DMS114 treated with DMSO at 0.1 percent for 48 hours (cell line): ENCODE measurements around the gene AKAP13.

Experiments
- DNase-seq: peaks from one replicate; lab custom pipeline; 2025; ENCODE audit not compliant: unreplicated experiment; lab: John Stamatoyannopoulos, UW

The AKAP13 gene

DNA sequence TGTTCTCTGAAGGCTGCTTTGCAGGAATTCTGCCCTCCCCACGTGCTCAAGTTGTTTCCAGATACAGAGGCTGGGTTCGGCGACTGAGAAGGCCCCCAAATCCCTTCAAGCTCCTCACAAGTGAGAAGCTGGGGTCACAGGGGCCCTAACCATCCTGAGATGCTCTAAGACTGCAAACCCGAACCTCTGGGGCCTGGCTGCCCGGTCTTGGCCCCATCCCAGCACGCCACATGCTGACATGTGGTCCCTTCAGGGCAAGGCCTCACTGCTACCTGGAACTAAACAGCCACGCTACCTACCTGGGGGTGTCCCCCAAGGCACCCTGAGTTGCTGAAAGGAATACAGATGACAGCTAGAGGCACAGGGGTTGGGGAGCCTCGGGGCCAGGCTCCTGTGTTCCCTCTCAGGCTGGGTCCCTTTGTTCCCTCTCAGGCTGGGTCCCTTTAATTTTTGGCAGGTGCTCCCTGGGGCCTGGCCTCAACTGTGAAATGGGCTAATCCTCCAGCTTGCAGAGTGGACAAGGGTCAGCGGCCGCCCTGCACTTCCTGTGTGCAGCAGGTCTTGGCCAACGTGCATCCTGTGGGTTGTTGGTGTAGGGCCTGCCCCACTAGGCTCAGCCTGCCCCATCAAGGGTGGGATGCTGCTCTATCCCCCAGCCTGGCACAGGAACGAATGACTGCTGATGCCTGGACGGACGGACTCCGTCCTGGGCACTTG, 381.8 kb downstream of the AKAP13 start:
- no peak for DNase-seq

DNA sequence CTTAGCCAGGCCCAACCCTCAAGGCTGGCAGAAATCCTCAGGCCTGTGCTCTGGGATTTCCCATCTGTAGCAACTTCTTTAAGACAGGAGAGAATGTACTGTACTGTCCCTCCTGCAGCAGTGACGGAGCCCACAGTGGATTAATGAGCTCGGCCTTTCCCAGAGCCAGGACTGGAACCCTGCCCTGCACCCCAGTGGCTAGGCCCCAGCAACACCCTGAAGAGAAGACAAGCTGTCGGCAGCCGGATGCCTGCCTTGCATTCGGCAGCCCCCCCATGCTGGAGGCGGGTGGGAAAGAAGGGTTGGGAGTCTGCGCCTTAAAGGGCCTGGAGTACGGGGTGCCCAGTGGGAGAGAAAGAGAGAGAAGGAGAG, 382.3 kb downstream of the AKAP13 start:
- no peak for DNase-seq

DNA sequence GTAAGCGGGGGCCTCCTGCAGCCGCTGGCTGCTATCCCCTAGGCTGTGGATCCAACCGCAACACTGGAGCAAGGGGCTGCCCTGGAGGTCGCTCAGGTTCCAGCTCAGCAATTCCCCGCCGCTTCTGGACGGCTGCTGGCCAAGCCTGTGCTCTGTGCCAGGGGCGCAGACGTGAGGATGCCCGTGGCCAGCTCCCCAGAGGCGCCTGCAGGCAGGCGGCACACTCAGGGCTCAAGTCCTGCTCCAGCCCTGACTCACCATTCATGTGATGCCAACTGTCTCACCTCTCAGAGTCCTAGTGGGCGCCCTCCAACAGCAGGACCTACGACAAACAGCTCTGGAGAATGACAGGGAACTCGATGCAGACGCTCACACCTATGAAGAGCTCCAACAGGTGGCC, 382.8 kb downstream of the AKAP13 start:
- DNase-seq, result no peak

DNA sequence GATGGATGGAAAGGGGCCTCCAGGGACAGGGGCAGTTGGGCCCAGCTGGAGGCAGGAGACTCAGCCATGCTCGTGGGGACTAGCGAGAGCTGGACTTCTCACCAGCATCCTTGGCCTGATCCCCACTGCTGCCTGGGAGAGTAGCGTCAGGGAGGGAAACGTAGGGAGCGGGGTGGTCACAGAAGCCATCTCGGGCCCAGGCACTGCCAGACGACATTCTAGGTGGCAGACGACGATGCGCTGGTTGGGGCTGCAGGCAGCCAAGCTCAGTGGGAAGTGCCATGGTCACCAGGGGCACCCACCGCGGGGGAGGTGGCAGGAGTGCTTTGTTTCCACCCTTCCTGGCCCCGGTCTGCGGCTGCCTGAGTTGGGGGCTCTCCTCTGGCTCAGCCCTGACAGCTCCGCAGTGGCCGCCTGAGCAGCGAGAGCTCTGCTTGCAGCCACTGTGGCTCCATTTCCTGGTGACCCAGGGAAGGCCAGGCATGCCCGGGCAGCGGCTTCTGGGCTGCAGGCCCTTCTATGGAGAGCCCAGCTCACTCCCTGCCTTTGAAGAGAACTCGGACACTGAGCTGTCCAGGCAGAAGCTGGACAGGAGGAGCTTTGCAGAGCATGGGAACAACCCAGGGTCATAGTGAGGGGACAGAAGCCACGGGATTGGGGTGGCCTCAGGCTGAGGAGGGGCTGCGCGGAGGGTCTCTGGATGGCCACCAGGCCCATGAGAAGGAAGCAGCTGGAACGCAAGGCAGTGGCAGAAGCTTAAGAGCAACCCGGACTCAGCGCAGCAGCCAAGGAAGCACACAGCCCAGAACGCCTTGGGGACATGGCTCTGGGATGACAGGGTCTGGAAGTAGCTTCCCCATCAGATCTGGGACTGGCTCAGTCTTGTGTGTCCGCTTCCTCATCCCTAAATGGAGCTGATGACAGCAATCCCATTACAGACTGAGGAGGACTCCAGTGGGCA, 383.6 kb downstream of the AKAP13 start:
- DNase-seq, result no peak

DNA sequence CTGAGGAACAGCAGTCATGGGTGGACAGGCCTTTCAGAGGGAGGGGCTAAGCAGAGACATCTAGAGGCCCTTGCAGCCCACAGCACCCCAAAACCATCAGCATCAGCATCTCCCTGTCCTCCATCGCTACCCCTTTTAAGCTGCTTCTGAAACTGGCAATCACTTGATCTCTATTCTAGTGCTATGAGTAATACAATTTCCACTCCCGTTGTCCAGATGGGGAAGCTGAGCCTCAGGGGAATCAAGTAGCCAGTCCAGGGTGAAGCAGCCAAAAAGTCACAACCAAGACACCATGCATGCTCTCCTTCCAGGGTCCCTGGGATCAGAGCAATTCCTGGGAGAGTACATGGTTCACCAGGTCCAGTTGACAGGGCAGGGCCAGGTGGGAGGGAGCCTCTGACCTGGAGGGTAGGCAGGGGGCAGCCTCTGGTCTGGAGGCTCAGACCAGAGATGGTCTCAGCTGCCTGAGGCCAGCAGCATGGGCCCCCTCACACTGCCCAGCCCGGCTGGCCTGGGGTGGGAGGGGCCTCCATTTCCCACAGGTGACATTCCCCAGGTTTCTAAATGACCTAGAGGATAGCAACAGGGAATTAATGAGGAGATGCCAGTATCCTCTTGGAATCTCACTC, 384.4 kb downstream of the AKAP13 start:
- DNase-seq, result no peak

DNA sequence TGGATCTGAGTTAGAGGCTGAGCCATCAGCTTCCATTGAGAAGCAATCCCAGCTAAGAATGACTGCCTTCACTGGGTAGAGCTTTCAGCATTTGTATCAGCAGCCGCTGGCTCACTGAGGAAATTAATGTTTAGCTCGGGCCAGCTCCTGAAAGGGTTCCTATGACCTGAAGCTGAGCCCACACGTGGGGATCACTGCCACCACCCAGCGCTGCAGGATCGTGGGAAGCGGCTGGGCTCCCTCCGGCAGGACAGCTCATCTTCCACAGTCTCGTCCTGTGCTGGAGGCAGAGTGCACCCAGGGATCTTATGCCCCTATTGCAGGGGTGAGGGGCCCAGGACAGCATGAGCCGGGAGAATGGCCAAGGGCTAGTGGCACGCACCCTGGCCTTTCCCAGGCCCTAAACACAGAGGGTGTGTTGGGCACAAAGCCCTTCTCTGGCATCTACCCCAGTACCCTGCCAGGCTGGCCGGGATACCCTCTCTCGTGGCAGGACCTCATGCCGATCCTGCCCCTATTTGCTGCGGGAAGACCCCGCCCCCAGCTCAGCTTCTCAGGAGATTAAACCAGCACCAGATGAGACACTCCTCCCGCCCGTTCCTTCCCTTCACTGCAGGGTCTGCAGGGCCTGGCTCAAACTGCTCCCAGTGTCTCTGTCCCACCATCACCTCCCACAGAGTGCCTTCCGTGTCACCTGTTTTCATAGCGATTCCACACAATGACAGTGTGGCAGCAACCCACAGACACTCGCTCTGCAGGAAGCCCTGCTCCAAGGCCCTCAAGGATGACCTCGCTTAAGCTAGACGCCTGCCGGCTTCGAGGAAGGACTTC, 385.8 kb downstream of the AKAP13 start:
- DNase-seq, result no peak

DNA sequence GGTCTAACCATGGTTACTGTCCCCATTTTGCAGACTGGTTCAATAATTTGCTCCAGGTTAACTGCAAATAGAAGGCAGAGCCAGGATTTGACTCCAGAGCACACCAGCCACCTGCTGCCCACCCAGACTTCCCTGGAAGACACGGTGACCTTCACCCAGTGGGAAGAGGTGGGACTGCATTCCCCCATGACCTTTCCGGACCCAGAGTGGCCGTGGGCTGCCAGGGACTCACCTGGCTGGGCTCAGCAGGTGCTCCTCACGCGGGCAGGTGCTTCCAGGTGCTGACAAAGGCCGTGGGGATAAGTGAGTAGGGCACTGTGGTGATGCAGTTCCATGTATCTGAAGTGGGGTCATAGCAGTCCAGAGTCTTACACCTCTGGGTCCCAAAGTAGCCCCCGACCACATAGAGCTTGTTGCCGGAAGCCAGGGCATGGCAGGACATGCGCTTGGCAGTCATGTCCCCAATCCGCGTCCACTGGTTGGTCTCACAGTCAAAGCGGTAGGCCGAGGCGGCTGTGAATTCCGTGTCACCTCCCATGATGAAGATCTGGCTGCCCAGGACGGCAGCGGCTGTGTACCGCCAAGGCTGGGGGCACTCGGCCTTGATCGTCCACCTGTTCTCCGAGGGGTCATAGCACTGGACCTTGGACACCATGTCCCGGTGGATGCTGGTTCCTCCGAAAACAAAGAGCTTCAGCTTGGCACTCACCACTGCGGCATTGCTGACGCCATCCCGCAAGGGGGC, 387.6 kb downstream of the AKAP13 start:
- no peak for DNase-seq

DNA sequence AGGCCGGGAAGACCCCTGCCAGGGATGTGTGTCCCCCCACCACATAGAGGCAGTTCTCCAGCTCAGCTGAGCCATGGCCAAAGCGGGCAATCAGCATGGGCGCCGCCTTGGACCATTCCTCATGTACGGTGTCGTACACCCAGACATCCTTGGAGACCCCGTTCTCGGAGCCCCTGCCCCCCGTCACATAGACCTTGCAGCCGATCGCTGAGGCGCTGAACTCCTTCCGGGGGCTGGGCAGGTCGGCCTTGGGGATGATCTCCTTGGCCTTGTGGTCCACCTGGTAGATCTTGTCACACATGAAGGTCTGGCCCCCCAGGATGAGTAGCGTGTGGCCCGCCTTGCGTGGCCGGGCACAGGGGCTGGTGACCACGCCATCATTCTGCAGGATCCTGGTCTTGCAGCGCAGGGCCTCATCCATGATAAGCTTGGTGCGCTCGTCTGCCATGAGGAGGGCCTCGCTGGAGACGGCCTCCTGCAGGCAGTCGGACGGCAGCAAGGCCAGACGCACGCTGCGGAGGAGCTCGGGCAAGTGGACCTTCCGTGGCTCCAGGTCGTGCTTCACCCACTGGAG, 388.3 kb downstream of the AKAP13 start:
- no peak for DNase-seq

DNA sequence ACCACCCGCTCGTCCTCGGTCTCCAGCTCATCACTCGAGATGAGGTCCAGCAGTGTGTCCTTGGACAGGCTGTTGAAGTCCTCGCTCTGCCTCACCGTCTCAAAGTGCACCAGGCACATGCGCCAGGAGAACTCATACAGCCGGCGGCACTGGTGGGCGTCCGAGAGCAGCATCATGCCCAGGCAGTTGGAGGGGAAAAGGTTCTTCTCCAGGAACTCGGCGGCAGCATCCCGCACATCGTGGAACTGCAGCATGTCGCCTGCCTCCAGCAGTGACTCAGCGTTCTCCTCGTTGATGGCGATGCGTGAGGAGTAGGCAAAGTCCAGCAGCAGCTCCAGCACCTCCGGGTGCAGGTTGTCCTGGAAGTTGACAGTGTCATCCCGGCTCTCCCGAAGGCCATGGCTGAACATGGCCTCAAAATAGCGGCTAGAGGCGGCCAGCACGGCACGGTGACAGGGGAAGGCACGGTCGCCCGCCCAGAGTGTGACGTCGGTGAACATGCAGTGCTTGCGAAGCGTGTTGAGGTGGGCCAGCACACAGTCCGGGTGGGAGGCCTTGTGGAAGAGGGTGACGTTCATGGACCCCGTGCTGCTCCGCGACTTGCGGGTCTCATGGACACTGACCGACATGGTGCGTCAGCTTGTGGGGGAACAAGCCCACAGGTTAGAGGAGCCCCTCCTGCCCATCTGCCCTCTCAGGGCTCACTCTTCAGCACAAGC, 388.9 kb downstream of the AKAP13 start:
- no peak for DNase-seq

DNA sequence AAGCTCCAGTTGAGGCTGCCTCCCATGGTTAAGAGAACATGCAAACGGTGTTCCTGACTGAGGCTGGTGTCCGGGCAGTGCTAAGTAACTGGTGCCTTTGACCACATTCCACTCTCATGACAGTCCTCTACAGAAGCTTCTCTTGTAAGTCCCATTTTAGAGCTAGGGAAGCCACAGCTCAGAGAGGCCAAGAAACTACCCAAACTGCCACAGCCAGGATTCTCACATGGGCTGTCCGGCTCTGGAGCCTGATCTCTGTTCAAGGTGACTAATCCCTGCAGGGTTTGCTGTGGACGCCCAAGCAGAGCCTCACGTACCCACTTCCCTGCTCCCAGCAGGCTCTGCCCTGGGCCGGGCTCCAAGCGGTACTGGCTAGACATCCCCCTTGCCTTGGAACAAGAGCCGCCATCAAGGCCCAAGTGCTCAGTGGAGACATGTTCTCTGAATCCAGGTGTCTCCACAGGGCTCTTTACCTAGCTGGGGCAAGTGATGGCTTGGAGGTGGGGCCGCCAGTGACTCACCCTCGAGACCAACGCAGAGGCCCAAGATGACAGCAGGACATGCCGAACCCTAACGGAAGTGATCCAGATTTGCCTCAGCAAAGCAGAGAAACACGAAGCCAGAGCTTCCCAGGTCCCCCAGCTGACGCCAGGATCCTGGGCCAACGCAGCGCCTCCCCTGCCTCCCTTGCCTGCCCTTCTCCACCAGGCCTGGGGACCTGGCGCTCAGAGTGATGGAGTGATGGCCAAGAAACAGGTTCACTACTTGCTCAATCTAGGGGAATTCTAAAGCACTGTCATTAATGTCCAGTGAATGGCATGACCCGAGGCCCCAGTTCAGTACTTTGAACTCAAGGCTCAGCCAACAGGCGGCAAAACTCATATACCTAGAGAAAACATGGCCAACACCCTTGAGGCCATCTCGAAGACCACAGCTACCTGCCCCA, 390.0 kb downstream of the AKAP13 start:
- no peak for DNase-seq

DNA sequence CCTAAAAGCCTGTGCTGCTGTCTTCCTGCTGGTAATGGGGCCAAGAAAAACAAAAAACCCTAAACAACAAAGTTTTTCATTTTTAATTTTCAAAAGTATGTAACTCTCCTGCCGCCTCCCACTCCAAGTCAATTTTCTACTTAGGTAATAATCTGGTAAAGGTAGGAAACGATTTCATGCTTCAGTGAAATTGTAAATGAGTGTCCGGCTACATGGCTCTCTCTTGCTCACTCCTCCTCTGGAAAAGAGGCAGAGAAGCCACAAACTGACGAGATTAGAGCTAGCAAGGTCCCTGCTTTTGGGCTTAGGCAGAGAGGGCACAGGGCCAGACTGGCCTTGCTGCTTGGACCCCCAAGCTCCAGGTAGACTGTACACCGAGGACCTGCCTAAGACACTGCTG, 390.9 kb downstream of the AKAP13 start:
- DNase-seq, result no peak

DNA sequence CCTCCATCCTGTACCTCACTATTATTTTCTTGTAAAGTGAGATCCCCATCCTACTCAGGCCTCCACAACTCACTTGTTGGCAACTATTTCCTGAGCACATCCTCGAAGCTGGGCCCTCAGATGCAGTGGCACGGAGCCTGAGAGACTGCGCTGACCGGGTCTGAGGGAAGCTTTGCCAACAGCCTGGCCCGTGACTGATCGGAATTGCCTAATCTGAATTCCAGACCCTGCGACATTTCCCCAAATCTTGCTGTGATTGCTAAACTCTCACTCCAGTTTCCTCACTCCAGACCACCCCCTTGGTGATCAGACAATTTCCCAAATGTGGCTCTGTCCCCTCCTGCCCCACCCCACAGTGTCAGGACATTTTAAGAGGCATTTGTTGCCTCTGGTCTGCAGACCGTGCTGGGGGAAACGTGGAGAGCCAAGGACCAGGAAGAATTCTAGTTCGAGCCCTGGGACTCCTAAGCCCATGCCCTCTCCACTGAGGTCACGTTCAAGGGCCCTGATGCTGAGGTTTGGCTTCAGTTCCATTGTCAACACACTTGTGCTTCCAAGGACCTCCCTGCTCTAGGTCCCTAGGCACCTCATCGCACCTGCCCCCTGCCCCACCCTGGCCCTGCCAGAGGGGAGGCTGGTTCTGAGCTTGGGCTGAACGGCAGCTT, 391.5 kb downstream of the AKAP13 start:
- no peak for DNase-seq

DNA sequence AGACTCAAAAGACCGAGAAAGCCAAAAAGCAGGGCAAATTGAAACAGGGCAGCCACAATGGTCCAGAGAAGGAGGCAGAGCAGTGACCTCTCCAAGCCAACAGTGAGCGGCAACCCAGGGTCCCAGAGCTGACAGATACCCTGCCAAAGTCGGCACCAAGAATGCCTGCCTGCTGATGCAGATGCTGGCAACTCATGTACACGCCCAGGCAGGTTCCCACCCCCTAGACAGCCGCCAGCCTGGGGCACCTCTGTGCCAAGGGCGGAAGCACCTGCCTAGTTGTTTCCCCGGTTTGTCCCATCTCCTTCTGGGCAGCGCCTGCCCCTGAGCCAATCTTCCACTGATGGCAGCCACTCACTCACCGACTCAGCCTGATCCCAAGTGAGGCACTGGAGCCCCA, 392.3 kb downstream of the AKAP13 start:
- DNase-seq, result no peak

DNA sequence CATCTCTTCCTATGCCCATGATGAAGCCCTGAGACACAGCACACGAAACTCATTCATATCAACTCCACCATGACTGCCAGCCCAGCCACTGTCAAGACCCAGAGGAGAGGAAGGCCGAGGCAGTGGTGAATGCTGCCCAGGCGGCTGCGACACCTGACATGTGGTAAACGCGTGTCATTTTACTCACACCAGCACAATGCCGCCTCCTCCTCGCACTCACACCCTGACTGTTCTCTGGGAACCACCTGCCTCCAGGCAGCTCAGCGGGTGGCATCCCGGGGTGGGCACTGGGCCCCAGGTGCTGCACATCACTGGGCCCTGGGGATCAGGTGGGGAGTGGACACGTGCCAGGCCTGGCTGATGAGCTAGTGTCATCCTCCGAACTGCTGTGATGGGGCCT, 392.8 kb downstream of the AKAP13 start:
- DNase-seq, result no peak

DNA sequence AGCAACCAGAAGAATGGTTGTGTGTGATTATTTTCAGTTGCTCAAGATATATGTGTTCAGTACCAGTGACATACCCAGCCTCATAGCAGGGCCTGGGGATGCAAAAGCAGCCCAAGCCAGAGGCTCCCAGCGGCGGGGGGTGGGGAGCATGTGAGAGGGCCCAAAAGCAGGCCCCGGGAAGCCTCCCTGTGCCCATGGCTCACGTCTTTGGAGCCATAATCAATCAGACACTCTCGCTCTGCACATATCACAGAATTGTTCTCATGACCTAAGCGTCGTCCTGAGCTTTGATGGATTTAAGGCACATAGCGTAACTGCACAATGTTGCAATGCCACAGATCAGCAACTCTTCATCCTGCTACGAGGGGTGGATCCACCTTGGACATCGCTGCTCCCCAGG, 393.6 kb downstream of the AKAP13 start:
- DNase-seq, result no peak

DNA sequence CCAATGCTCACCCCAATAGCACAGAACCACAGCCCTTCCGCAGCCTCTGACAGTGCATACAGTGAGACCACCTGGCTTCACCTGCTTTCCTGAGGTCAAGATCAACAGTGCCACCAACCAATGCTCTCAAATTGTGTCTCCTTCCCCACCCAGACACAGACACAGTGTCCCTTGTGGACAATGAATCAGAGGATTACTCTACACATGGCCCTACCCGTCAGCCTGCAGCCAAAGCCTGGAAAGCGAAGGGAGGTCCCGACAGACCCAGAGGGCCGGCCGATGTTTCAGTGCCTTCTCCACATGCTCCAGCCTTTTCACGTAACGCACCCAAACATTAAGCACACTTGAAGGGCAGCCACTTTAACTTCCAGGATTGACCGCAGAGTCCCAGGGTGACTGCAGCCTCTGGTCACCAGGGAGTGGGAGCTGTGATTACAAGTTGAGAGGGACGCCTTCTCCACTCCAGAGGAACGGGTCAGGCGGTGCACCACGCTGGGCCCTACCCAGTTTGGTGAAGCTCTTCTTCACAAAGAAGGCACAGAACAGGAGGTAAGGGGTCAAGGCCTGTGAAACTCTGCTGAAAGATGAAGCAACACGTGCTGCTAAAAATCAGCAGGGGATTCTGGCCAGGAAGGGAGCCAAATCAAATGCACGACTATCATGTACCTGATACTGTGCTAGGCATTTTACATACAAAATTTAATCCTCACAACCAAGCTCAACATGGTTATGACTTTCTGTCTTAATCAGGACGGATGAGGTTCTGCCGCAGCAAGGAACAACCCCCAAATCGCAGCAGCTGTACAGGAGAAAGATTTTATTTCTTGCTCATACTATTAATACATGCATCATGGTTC, 397.1 kb downstream of the AKAP13 start:
- DNase-seq, result no peak
